Measurements from ENCODE around the gene KCNE4.

The KCNE4 gene

DNA sequence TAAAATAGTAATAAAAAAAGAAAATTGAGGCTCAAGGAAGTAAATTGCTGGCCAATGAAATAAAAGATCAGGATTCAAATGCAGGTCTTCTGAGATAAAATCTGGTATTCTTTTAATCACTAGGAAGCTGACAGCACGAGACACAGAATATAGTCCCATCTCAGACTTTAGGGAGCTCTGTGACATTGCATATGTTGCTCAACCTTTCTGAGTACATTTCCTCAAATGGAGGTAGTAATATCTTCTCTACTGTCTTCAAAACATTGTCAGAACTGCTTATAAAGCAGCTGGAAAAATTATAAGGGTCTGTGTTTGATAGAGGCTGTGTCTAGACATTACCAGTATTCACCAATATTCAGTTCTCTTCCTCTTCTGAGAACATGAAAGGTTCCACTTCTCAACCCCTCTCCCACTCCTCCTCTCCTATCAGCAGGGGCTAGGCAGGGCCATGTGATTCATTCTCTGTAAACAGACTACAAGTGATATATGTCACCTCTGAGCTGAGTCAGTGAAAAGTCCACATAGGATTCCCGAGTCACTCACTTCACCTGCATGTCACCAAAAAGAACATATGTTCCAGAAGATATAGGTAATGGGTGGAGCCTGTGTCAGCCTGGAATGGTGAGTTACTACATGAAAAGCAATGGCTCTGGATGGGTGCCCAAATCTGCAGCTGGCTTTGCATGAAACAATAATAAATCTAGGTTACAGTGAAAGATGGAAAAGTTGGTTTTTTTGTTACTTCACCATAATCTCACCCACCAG, 7.1 kb downstream of the KCNE4 start:
- TF ChIP-seq GATA3 (IDR thresholded peaks at IDR 0.05; ENCODE audit: low read depth, low read length) (no peak), GATA2 (IDR thresholded peaks at IDR 0.05; ENCODE audit: low read depth, low read length) (no peak)

DNA sequence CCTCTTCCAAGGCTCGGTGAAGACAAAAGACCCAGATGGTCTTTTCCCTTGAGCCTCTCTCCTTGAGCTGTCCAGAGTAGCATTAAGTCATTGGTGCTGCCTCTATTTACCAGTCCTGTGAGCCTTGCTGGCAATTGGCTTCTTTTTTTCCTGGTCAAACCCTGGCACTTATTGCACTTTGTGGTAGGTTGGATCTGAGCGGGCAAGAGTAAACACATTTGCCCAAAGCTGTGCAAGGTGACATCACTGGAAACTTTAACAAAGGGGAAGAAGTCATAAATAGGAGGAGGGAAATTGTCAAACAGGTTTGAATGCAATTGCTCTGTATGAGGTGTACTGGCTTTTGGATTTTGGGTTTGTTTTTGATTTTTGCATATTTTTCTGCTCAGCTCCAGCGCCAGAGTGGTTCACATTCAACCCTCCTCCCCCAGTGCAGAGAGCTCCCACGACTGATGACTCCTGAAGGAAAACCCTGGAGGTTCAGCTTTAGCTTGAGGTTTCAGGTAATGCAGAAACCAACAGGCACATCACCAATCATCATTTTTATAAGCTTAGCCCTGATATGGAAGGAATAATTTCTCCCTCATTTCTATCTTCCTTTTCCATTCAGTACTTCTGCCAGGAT, 8.3 kb downstream of the KCNE4 start:
- no peak for TF ChIP-seq GATA2 (IDR thresholded peaks at IDR 0.05; ENCODE audit: low read depth, low read length)

DNA sequence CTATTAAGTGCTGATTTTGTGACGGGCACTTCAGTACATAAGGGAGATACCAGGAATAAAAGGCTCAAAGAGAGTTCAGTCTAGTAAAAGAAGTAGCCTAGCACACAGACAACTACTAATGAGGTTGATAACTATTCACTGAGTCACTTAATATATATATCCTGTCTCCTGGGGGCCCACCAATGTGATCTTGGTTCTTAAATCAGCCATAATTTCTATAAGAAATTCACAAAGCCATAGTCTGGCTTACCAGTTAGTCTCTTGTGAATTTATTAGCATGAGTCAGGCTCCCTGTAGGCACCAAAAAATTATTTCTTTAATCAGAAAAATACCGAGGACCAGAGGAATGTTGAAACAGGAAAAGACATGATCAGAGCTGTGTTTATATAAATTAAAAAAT, 10.4 kb downstream of the KCNE4 start:
- TF ChIP-seq GATA3 (IDR thresholded peaks at IDR 0.05; ENCODE audit: low read depth, low read length) (no peak), GATA2 (IDR thresholded peaks at IDR 0.05; ENCODE audit: low read depth, low read length) (no peak)

DNA sequence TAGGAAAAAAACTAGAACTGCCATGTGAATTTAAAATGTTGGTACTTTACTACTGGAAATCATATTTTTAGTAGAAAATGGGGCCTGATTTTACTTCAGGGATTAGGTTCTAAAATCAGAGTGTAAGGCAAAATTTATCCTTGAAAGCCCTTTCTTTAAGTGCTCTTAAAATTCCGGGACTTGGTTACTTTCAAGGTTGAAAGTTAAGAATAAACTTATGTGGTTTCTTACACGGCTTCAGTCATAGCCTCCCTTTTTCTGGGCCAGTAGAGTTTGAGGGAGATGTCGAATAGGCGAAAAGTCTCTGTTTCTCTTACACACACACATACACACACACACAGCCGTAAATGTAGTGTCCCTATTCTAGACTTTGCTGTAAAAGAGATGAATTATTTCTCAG, 13.1 kb downstream of the KCNE4 start:
- no peak for TF ChIP-seq GATA3 (IDR thresholded peaks at IDR 0.05; ENCODE audit: low read depth, low read length)

DNA sequence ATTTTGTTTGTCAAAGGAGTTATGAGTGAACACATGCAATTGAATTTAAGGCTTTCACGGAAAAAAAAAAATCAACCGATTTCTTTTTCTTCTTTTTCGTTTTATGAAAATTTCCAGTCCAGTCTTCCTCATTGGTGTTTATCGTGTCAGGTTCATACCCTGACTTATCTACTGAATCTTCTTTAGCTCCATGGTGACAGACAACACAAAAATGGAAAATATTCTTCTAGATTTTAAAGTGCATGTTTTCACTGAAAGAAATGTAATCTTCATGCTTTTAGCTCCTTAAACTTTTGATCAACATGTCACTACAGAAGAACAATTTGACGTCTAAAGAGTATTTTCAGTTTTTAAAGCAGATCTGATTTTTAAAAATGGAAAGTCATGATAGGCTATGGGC, 14.7 kb downstream of the KCNE4 start:
- TF ChIP-seq GATA3 (IDR thresholded peaks at IDR 0.05; ENCODE audit: low read depth, low read length): no peak
- TF ChIP-seq GATA2 (IDR thresholded peaks at IDR 0.05; ENCODE audit: low read depth, low read length): no peak

DNA sequence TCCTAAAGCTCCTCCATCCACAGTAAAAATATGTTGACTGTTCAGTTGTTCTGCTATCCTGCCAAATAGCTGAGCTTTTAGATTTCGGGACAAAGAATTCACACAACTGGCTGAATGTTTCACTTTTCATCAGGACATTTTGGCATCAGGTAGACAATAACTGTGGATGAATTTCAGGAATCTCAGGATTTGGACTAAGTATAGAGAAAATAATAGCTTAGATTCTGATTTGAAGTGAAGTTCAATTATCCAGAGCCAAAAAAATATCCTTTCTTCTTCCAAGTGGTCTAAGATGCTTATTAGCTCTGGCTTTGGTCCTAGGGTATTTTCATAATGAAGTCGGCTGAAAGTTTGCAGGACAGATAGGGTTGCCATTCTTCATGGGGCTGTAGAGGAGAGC, 16.1 kb downstream of the KCNE4 start:
- no peak for TF ChIP-seq GATA3 (IDR thresholded peaks at IDR 0.05; ENCODE audit: low read depth, low read length)
- TF ChIP-seq GATA2 (IDR thresholded peaks at IDR 0.05; ENCODE audit: low read depth, low read length): no peak

DNA sequence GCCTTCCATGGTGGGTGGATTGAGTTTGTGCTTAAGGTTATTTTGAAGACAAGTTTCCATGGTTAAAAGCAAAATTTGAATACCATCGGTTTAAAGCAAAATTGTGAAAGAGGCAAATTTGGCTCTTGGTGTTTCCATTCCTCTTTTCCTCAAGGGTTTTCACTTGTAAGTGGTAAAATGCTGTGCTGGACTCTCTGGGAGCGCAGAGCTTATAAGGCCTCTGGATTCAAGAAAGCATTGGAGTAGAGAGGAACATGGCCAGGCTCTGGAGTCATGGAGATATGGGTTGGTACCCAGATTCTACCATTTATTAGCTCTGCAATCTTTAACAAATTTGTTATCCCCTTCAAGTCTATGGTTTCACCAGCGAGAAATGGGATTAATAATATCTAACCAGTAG, 17.5 kb downstream of the KCNE4 start:
- TF ChIP-seq GATA2 (IDR thresholded peaks at IDR 0.05; ENCODE audit: low read depth, low read length) (no peak), GATA3 (IDR thresholded peaks at IDR 0.05; ENCODE audit: low read depth, low read length) (no peak)

DNA sequence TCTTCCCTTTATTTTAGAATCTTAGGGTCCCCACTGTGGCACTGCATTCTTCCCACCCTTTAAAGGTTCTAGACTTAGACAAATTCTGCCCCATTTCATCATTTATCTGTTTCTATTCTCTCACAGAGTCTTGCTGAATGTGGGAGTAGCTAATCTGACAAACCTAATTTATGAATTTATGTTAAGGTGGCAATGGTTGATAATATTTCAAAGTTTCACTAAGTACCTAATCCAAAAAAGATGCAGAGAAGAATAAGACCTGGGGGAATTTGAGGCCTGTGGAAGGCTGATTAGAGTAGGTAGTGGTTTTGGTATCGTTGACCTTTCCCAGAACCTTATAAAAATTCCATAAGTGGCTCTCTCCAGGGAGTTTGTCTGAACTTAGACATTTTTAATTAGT, 18.0 kb downstream of the KCNE4 start:
- TF ChIP-seq GATA2 (IDR thresholded peaks at IDR 0.05; ENCODE audit: low read depth, low read length): no peak
- no peak for TF ChIP-seq GATA3 (IDR thresholded peaks at IDR 0.05; ENCODE audit: low read depth, low read length)

DNA sequence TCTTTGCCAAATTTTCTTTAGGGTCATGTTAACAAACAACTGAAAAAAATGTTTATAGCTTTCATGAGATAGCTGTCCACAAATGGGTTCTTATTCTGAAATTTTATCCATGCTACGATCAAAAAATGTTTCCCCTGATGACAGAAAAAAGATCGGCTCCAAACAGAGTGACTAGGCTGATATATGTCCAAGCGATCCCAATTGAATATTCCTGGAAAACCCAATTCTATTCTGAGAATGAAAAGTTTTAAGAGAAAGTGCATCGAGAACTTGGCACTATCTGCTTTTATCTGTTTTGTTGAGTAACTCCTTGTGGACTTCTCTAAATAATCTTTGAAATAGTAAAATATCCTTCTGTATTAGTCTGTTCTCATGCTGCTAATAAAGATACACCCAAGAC, 19.1 kb downstream of the KCNE4 start:
- TF ChIP-seq GATA3 (IDR thresholded peaks at IDR 0.05; ENCODE audit: low read depth, low read length) (no peak), GATA2 (IDR thresholded peaks at IDR 0.05; ENCODE audit: low read depth, low read length) (no peak)

DNA sequence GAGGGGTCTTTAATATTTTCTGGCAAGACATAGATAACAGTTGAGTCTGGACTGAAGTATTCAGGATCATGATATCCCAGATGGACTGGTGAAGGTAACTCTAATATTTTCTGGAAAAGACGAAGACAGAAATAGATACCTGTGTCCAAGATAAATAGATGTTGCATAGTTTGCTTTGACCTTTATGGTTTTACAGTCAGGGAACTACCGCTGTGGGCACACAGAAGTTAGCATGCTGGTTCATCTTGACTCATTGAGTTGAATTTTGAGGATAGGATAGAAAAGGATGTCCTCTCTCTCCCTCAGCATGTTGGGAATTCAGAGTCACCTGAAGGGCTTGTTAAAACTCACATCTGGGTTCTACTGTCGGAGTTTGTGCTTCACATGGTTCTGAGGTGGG, 20.8 kb downstream of the KCNE4 start:
- TF ChIP-seq GATA2 (IDR thresholded peaks at IDR 0.05; ENCODE audit: low read depth, low read length) (no peak), GATA3 (IDR thresholded peaks at IDR 0.05; ENCODE audit: low read depth, low read length) (no peak)

DNA sequence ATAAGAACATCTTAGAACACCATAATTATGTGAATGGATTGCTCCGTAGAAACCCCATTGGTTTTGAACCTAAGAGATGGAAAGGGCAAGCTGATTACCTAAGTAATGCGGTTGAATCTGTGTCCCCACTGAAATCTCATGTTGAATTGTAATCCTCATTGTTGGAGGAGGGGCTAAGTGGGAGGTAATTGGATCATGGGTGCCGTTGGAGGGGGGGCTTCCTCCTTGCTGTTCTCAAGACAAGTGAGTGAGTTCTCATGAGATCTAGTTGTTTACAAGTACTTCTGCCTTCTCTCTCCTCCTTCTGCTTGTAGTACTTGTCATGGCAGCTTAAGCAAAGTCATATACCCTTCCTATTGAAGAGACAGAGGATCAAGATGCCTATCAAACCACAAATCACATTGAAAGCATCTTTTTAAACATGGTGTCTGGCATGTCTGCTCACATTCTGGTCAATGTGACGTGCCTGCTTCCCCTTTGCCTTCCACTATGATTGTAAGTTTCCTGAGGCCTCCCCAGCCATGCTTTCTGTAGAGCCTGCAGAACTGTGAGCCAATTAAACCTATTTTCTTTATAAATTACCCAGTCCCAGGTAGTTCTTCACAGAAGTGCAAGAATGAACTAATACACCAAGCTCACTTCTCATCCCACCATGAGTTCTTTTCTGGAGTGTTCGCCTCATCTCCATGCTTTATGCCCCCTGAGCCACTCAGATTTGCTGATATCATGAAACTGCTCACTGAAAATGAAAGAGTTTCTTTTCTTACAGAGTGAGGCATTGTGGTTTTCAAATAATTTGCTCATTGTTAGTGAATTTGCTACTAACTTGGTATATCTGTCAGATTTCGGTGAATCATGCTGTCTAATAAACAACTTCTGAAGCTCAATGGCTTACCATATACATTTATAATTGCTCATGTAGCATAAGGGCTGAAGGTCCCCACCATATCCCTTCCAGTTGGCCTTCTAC, 23.6 kb downstream of the KCNE4 start:
- TF ChIP-seq GATA2 (IDR thresholded peaks at IDR 0.05; ENCODE audit: low read depth, low read length) (no peak), GATA3 (IDR thresholded peaks at IDR 0.05; ENCODE audit: low read depth, low read length) (no peak)

DNA sequence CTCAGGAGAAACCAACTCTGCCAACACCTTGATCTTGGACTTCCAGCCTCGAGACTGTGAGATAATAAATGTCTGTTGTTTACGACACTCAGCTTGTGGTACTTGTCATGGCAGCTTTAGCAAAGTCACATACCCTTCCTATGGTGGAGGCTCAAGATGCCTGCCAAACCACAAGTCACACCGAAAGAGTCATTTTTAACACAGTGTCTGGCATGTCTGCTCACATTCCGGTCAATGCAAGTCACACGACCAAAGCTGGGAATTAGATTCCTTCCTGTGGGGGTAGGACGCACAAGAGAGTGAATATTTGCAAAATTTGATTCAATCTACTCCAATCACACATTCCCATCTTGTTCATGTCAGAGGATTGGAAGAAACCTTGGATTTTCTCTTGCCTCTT, 24.6 kb downstream of the KCNE4 start:
- TF ChIP-seq GATA3 (IDR thresholded peaks at IDR 0.05; ENCODE audit: low read depth, low read length) (no peak), GATA2 (IDR thresholded peaks at IDR 0.05; ENCODE audit: low read depth, low read length) (no peak)

DNA sequence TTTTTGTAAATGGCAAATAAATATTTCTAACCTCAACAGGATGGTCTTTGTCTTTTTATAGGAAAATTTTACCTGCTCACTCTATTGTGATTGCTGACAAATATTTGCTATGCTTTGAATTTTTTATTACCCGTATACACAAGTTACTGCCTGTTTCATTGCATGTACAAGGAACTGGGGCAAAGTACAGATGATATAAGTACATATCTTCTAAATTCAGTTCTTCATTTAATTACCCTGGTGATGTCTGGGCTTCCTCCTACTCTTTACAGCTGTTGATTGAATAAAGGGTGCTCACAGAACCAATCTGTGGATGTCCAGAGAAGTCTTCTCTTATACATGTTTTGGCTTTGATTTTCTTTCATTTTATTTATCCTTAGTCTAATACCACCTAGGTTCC, 26.5 kb downstream of the KCNE4 start:
- TF ChIP-seq GATA2 (IDR thresholded peaks at IDR 0.05; ENCODE audit: low read depth, low read length): no peak
- TF ChIP-seq GATA3 (IDR thresholded peaks at IDR 0.05; ENCODE audit: low read depth, low read length): no peak

DNA sequence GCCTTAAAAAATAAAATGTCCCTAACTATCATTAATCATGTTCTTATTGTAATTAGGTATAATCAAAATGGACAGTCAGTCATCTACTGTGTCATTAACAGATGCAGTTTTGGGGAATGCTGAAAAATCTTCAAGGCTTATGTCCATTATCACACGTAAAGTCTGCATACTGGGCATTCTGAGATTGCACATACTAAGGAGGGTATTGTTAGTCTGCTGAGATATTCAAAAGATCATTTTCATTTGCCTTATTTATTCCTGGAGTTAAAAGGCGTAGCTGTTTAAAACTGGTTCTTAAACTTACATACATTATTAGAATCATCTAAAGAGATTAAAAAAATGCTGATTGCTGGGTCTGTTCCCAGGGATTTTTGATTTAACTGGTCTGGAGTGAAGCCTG, 27.4 kb downstream of the KCNE4 start:
- TF ChIP-seq GATA3 (IDR thresholded peaks at IDR 0.05; ENCODE audit: low read depth, low read length) (no peak), GATA2 (IDR thresholded peaks at IDR 0.05; ENCODE audit: low read depth, low read length) (no peak)
